Measurements from ENCODE around the gene DPCD.

DPCD gene

GRCh38 chr10:101573885-101574753 lies 14.0 kb upstream of the DPCD start:
- no peak overlapping the region for H3K4me3 ChIP-seq (ENCODE audit: low read depth, low read length)
- DNase-seq (ENCODE audit: low read depth), result no peak
- TF ChIP-seq MYC (IDR thresholded peaks at IDR 0.05; ENCODE audit: low read depth, low read length) (no peak), MAX (IDR thresholded peaks at IDR 0.05; ENCODE audit: low read depth, low read length) (no peak), CTCF (IDR thresholded peaks at IDR 0.05; ENCODE audit: low read depth, low read length) (no peak), POLR2A (IDR thresholded peaks at IDR 0.05; ENCODE audit: extremely low read depth, insufficient read length) (no peak)

GRCh38 chr10:101575091-101575490 lies 13.0 kb upstream of the DPCD start:
- no peak overlapping the region for H3K4me3 ChIP-seq (ENCODE audit: low read depth, low read length)
- TF ChIP-seq MYC (IDR thresholded peaks at IDR 0.05; ENCODE audit: low read depth, low read length) (no peak), MAX (IDR thresholded peaks at IDR 0.05; ENCODE audit: low read depth, low read length) (no peak), CTCF (IDR thresholded peaks at IDR 0.05; ENCODE audit: low read depth, low read length) (no peak), POLR2A (IDR thresholded peaks at IDR 0.05; ENCODE audit: extremely low read depth, insufficient read length) (no peak)
- DNase-seq (ENCODE audit: low read depth), result no peak

GRCh38 chr10:101575580-101576210 lies 12.4 kb upstream of the DPCD start:
- TF ChIP-seq CTCF (IDR thresholded peaks at IDR 0.05; ENCODE audit: low read depth, low read length) (no peak), MYC (IDR thresholded peaks at IDR 0.05; ENCODE audit: low read depth, low read length) (no peak), POLR2A (IDR thresholded peaks at IDR 0.05; ENCODE audit: extremely low read depth, insufficient read length) (no peak), MAX (IDR thresholded peaks at IDR 0.05; ENCODE audit: low read depth, low read length) (no peak)
- no peak overlapping the region for H3K4me3 ChIP-seq (ENCODE audit: low read depth, low read length)
- DNase-seq (ENCODE audit: low read depth), result no peak

GRCh38 chr10:101576211-101576863 lies 11.8 kb upstream of the DPCD start:
- TF ChIP-seq MAX (IDR thresholded peaks at IDR 0.05; ENCODE audit: low read depth, low read length), result no peak
- no peak for TF ChIP-seq CTCF (IDR thresholded peaks at IDR 0.05; ENCODE audit: low read depth, low read length)
- no peak for TF ChIP-seq POLR2A (IDR thresholded peaks at IDR 0.05; ENCODE audit: extremely low read depth, insufficient read length)
- TF ChIP-seq MYC (IDR thresholded peaks at IDR 0.05; ENCODE audit: low read depth, low read length), result no peak
- no peak for DNase-seq (ENCODE audit: low read depth)
- no peak overlapping the region for H3K4me3 ChIP-seq (ENCODE audit: low read depth, low read length)

GRCh38 chr10:101577121-101577871 lies 10.8 kb upstream of the DPCD start:
- H3K4me3 ChIP-seq (ENCODE audit: low read depth, low read length), result no peak overlapping the region
- no peak for DNase-seq (ENCODE audit: low read depth)
- TF ChIP-seq POLR2A (IDR thresholded peaks at IDR 0.05; ENCODE audit: extremely low read depth, insufficient read length) (no peak), MYC (IDR thresholded peaks at IDR 0.05; ENCODE audit: low read depth, low read length) (no peak), MAX (IDR thresholded peaks at IDR 0.05; ENCODE audit: low read depth, low read length) (no peak)

All from NB4 (cell line).